HUDEP-2 (cell line): ENCODE results near the gene ZNF558.
"Not testable (repeated sequence)": the region's sequence is repeated elsewhere in the genome, so short reads cannot be mapped to it uniquely, and the experiment has no call there.

ENCODE experiments used
- DNase-seq, 76 experiments: peaks; one replicate each; lab custom pipeline; 2025; ENCODE audit not compliant: unreplicated experiment in 76 of 76; lab: John Stamatoyannopoulos, UW

Gene ZNF558

DNA sequence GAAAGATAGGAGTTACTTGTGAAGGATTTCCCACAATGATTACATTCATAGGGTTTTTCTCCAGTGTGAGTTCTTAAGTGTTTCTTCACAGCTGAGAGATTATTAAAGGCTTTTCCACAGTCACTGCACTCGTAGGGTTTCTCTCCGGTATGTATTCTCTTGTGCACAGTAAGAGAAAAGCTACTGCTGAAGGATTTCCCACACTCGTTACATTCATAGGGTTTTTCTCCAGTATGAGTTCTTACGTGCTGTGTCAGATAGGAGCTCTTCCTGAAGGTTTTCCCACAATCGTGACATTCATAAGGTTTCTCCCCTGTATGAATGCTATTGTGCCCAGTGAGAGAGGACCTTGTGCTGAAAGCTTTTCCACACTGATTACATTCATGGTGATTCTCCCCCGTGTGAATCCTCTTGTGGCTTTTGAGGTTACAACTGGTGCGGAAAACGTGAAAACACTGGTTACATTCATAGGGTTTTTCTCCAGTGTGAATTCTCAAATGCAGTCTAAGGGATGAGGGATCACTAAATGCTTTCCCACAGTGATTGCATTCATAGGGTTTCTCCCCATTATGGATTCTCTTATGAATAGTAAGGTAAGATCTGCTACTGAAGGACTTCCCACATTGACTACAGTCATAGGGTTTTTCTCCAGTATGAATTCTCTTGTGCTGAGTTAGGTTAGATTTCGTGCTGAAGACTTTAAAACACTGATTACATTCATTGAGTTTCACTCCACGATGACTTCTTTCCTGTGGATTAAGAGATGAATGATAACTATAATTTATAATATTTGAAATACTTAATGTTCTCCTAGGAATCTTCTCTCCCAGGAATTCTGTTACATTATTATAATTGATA, 20.6 kb downstream of the ZNF558 start:
- DNase-seq, result no peak

DNA sequence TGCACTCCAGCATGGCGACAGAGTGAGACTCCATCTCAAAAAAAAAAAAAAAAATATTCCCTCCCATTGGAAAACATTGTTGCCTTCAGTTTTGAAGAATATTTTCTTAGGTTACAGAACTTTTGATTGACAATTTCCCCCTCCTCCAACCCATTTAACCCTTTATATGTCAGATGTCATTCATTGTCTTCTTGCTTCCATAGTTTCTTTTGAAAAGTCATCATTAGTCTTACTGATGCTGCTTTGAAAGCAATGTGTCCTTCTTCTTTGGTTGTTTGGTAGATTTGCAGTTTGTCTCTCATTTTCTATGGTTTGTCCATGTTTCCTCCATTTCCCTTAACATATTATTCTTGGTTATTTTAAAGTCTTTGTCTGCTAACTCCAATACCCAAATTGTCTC, 25.4 kb downstream of the ZNF558 start:
- no peak for DNase-seq

DNA sequence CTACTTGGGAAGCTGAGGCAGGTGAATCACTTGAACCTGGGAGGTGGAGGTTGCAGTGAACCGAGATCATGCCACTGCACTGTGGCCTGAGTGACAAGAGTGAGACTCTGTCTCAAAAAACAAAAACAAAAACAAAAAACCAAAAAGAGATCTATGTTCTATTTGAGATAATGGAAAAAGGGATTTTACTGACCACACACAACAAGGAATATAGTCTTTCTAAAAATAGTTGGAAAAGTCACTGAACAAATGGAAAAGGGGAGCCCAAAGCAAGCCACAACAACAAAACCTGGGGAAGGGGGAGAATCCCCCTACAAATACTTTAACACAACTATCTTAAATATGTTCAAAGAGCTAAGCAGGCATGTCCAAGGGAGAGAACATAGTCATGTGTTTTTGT, 37.3 kb downstream of the ZNF558 start:
- DNase-seq, result no peak

DNA sequence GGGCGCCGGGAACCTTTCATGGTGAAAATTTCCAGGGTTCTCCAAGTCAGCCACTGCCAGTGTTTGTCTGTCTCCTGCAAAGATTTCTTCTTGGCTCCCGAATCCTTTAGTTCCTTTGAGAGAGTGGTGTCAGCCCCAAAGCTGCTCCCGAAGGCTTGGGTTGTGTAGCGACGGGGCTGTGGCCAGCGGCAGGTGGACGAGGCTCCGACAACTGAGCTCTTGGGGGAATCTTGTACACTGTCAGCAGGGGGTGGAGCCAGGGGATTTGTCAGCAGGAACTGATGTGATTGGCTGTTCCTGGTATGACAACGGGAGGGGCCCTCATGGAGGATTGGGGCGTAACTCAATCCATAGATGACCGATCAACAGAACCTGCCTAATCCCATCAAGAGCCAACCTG, 58.5 kb downstream of the ZNF558 start:
- not testable (repeated sequence) for DNase-seq

DNA sequence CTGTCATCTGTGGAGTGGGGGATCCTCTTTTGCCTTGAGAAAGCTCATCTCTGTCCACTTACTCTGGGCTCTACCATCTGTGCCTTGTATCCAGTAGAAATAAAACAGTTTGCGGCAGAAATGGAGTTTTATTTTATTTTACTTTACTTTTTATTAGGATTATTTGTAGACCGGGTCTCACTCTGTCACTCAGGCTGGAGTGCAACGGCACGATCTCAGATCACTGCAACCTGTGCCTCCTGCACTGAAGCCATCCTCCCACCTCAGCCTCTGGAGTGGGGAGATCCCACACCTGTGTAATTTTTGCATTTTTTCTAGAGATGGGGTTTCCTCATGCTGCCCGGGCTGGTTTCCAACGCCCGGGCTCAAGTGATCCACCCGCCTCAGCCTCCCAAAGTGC, 62.8 kb downstream of the ZNF558 start:
- not testable (repeated sequence) for DNase-seq

DNA sequence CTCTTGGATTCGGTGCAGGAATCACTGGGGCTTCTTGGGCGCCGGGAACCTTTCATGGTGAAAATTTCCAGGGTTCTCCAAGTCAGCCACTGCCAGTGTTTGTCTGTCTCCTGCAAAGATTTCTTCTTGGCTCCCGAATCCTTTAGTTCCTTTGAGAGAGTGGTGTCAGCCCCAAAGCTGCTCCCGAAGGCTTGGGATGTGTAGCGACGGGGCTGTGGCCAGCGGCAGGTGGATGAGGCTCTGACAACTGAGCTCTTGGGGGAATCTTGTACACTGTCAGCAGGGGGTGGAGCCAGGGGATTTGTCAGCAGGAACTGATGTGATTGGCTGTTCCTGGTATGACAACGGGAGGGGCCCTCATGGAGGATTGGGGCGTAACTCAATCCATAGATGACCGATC, 64.8 kb downstream of the ZNF558 start:
- DNase-seq, result not testable (repeated sequence)
